ENCODE measurements around the gene SOS1. TPM values are rescaled to one million over a fixed set of nuclear protein-coding genes. Genes with fewer than 3 reads are reported as not detected.

SOS1 gene
- polyA plus RNA-seq, 1 of the 3 experiments (the other 2 are of a cell fraction): 12.8 TPM

GRCh38 chr2:39154944-39155343 is 34.1 kb upstream of the SOS1 start:
- ChIA-PET POLR2A (interaction anchor here (1.2 kb wide), 1 partner anchor 25 kb away, joined by 3 read pairs; no protein-coding TSS in a partner anchor), CTCF (interaction anchor here (1.1 kb wide), 1 partner anchor 215 kb away, joined by 3 read pairs; no protein-coding TSS in a partner anchor)
- Histone ChIP-seq H3K79me2 (ENCODE audit: insufficient read depth) (no peaks in the 10 kb centered on the region), H3K9me3 (no peaks in the 10 kb centered on the region), H3K27ac (ENCODE audit: low read depth in 2 of 2, low read length in 1 of 2) (no peak overlapping the region), H3K4me2 (no peak overlapping the region), H2AFZ (ENCODE audit: low read depth) (no peak overlapping the region), H3K9ac (no peak overlapping the region), H4K20me1 (ENCODE audit: insufficient read depth) (no peaks in the 10 kb centered on the region), H3K4me3 (ENCODE audit: low read depth in 2 of 2, low read length in 1 of 2) (no peak overlapping the region), H3K27me3 (ENCODE audit: insufficient read depth) (no peaks in the 10 kb centered on the region), H3K4me1 (ENCODE audit: control insufficient read depth in 1 of 2, insufficient read depth in 2 of 2, low read depth in 1 of 2, low read length in 1 of 2) (no peaks in the 10 kb centered on the region; a peak in 1 of 4 replicates), H3F3A (replicated peaks; ENCODE audit: insufficient read depth) (no peaks in the 10 kb centered on the region), H3K9me2 (no peaks in the 10 kb centered on the region), H3K36me3 (replicated peaks in 1 of 2; ENCODE audit: control insufficient read depth in 1 of 2, insufficient read depth in 2 of 2, low read length in 1 of 2) (no peaks in the 10 kb centered on the region)
- no peak for TF ChIP-seq CTCF (IDR thresholded peaks at IDR 0.05)
- no peak for TF ChIP-seq EZH2phosphoT487 (IDR thresholded peaks at IDR 0.05; ENCODE audit: borderline replicate concordance, low read depth)
- no peak for TF ChIP-seq TAF1 (IDR thresholded peaks at IDR 0.05; ENCODE audit: borderline replicate concordance, low read depth, low read length)
- TF ChIP-seq USF2 (IDR thresholded peaks at IDR 0.05; ENCODE audit: borderline replicate concordance, low read depth, low read length): no peak
- TF ChIP-seq GATA2 (CRISPR knock-in tag; IDR thresholded peaks at IDR 0.05): no peak
- TF ChIP-seq RFX5 (IDR thresholded peaks at IDR 0.05; ENCODE audit: low read length): no peak
- TF ChIP-seq MAX (IDR thresholded peaks at IDR 0.05; ENCODE audit: low read depth): no peak
- TF ChIP-seq POLR2AphosphoS5 (IDR thresholded peaks at IDR 0.05; ENCODE audit: low read depth, low read length): no peak
- no peak for TF ChIP-seq SMC3 (IDR thresholded peaks at IDR 0.05; ENCODE audit: low read depth, low read length)
- no peak for TF ChIP-seq ELF1 (IDR thresholded peaks at IDR 0.05)
- no peak for TF ChIP-seq TEAD4 (IDR thresholded peaks at IDR 0.05; ENCODE audit: borderline replicate concordance, insufficient read depth)
- 95% methylated on average over 3 of the region's 3 CpGs for WGBS (ENCODE audit: low lambda C conversion rate)
- no peak for DNase-seq

- Histone ChIP-seq H3K36me3 (replicated peaks in 1 of 2; ENCODE audit: control insufficient read depth in 1 of 2, insufficient read depth in 2 of 2, low read length in 1 of 2) (no peaks in the 10 kb centered on the region), H3K79me2 (ENCODE audit: insufficient read depth) (no peaks in the 10 kb centered on the region), H3K9me3 (no peaks in the 10 kb centered on the region), H3K4me1 (ENCODE audit: control insufficient read depth in 1 of 2, insufficient read depth in 2 of 2, low read depth in 1 of 2, low read length in 1 of 2) (no peaks in the 10 kb centered on the region; a peak in 1 of 4 replicates), H3K27ac (ENCODE audit: low read depth in 2 of 2, low read length in 1 of 2) (no peak overlapping the region), H3K4me2 (no peak overlapping the region), H3K9ac (no peak overlapping the region), H4K20me1 (ENCODE audit: insufficient read depth) (no peaks in the 10 kb centered on the region), H3F3A (replicated peaks; ENCODE audit: insufficient read depth) (no peaks in the 10 kb centered on the region), H3K27me3 (ENCODE audit: insufficient read depth) (no peaks in the 10 kb centered on the region), H3K4me3 (ENCODE audit: low read depth in 2 of 2, low read length in 1 of 2) (no peak overlapping the region), H3K9me2 (no peaks in the 10 kb centered on the region), H2AFZ (ENCODE audit: low read depth) (no peak overlapping the region)
- no peak for TF ChIP-seq FOXJ3 (CRISPR knock-in tag; IDR thresholded peaks at IDR 0.05)
- TF ChIP-seq POLR2AphosphoS5 (IDR thresholded peaks at IDR 0.05; ENCODE audit: low read depth, low read length): no peak
- no peak for TF ChIP-seq JUND (IDR thresholded peaks at IDR 0.05)
- TF ChIP-seq SMC3 (IDR thresholded peaks at IDR 0.05; ENCODE audit: low read depth, low read length): no peak
- TF ChIP-seq RAD21 (IDR thresholded peaks at IDR 0.05; ENCODE audit: low read length): no peak
- no peak for TF ChIP-seq TEAD4 (IDR thresholded peaks at IDR 0.05; ENCODE audit: borderline replicate concordance, insufficient read depth)
- no peak for TF ChIP-seq USF1 (IDR thresholded peaks at IDR 0.05; ENCODE audit: borderline replicate concordance, low read depth)
- TF ChIP-seq MAX (IDR thresholded peaks at IDR 0.05; ENCODE audit: low read depth): no peak
- TF ChIP-seq RCOR1 (IDR thresholded peaks at IDR 0.05; ENCODE audit: low read length): no peak
- POLR2A ChIA-PET: no interaction called here
- WGBS (ENCODE audit: low lambda C conversion rate): 92% methylated on average over 1 of the region's 1 CpG
- CTCF ChIA-PET: no interaction called here
- DNase-seq: no peak
Observed at GRCh38 chr2:39153312-39153711, 32.5 kb upstream of the SOS1 start.
